ENCODE measurements around the gene SELENOH.
"Not testable (repeated sequence)": the region's sequence is repeated elsewhere in the genome, so short reads cannot be mapped to it uniquely, and the experiment has no call there.

Gene SELENOH

GRCh38 chr11:57704932-57705331, 36.4 kb upstream of the SELENOH start:
- TF ChIP-seq OSR2 (tag by site-specific recombination; IDR thresholded peaks at IDR 0.05), result no peak
- TF ChIP-seq TRIM28 (IDR thresholded peaks at IDR 0.05; ENCODE audit: borderline replicate concordance, low read length), result no peak
- no peak for TF ChIP-seq ZNF488 (tag by site-specific recombination; IDR thresholded peaks at IDR 0.05)
- TF ChIP-seq ZNF404 (tag by site-specific recombination; IDR thresholded peaks at IDR 0.05), result no peak
- no peaks in the 10 kb centered on the region for H3K4me1 ChIP-seq (ENCODE audit: control insufficient read depth, insufficient read depth, low read length)
- H3K9me3 ChIP-seq (ENCODE audit: control insufficient read depth, insufficient read depth, low read depth, low read length), result no peaks in the 10 kb centered on the region
- H3K27ac ChIP-seq (ENCODE audit: extremely low read depth, low read depth, low read length), result no peak overlapping the region
- ChIA-PET CTCF (no interaction called here), POLR2A (no interaction called here)
- H3K4me3 ChIP-seq (ENCODE audit: low read depth, low read length), result no peak overlapping the region
- H3K36me3 ChIP-seq (ENCODE audit: control insufficient read depth in 2 of 2, insufficient read depth in 1 of 2, low read length in 2 of 2), result peaks cover 8 to 59% of the 10 kb centered on the region in 2 experiments; a peak in 2 of 3 replicates

- H3K36me3 ChIP-seq (ENCODE audit: control insufficient read depth in 2 of 2, insufficient read depth in 1 of 2, low read length in 2 of 2), result peaks cover 8 to 60% of the 10 kb centered on the region in 2 experiments; a peak in 2 of 3 replicates
- POLR2A ChIA-PET; H3K4me3 ChIP-seq (ENCODE audit: low read depth, low read length); H3K4me1 ChIP-seq (ENCODE audit: control insufficient read depth, insufficient read depth, low read length); CTCF ChIA-PET; H3K27ac ChIP-seq (ENCODE audit: extremely low read depth, low read depth, low read length); H3K9me3 ChIP-seq (ENCODE audit: control insufficient read depth, insufficient read depth, low read depth, low read length): not testable (repeated sequence)
Measured at GRCh38 chr11:57705432-57705831, 35.9 kb upstream of the SELENOH start.

GRCh38 chr11:57709802-57710367, 31.4 kb upstream of the SELENOH start:
- POLR2A ChIA-PET, result interaction anchor here (0.6 kb wide), 1 partner anchor 92 kb away, joined by 3 read pairs; no protein-coding TSS in a partner anchor
- TF ChIP-seq ZNF677 (tag by site-specific recombination; IDR thresholded peaks at IDR 0.05), result no peak
- TF ChIP-seq ZNF148 (tag by site-specific recombination; IDR thresholded peaks at IDR 0.05; ENCODE audit: borderline replicate concordance), result no peak
- no peak for TF ChIP-seq ZNF76 (tag by site-specific recombination; IDR thresholded peaks at IDR 0.05; ENCODE audit: borderline replicate concordance, low read depth)
- no peak for TF ChIP-seq ZNF521 (tag by site-specific recombination; IDR thresholded peaks at IDR 0.05)
- no peak for TF ChIP-seq ZNF654 (tag by site-specific recombination; IDR thresholded peaks at IDR 0.05; ENCODE audit: low read depth)
- no peak for TF ChIP-seq ZNF549 (tag by site-specific recombination; IDR thresholded peaks at IDR 0.05)
- TF ChIP-seq ZNF626 (tag by site-specific recombination; IDR thresholded peaks at IDR 0.05), result no peak
- TF ChIP-seq ZNF629 (tag by site-specific recombination; IDR thresholded peaks at IDR 0.05), result no peak
- TF ChIP-seq ZNF221 (tag by site-specific recombination; IDR thresholded peaks at IDR 0.05; ENCODE audit: borderline replicate concordance), result no peak
- no peak for TF ChIP-seq ZNF624 (tag by site-specific recombination; IDR thresholded peaks at IDR 0.05)
- TF ChIP-seq KLF1 (tag by site-specific recombination; IDR thresholded peaks at IDR 0.05), result no peak
- TF ChIP-seq ZXDB (tag by site-specific recombination; IDR thresholded peaks at IDR 0.05), result no peak
- TF ChIP-seq ZNF266 (tag by site-specific recombination; IDR thresholded peaks at IDR 0.05; ENCODE audit: low read depth), result no peak
- no peak for TF ChIP-seq ZNF366 (tag by site-specific recombination; conservative IDR thresholded peaks at IDR 0.05)
- TF ChIP-seq ZNF514 (tag by site-specific recombination; IDR thresholded peaks at IDR 0.05), result no peak
- TF ChIP-seq ZSCAN18 (tag by site-specific recombination; IDR thresholded peaks at IDR 0.05), result no peak
- TF ChIP-seq ZNF350 (tag by site-specific recombination; IDR thresholded peaks at IDR 0.05), result no peak
- no peak for TF ChIP-seq ZNF610 (tag by site-specific recombination; IDR thresholded peaks at IDR 0.05; ENCODE audit: borderline replicate concordance)
- CTCF ChIA-PET, result interaction anchor here (0.5 to 1.2 kb wide), 5 partner anchors 50 to 302 kb away, joined by 3 to 7 read pairs (median 5); no protein-coding TSS in a partner anchor

More at GRCh38 chr11:57709802-57710367, 31.4 kb upstream of the SELENOH start:
- Histone ChIP-seq H3K4me3 (ENCODE audit: low read depth, low read length) (no peak overlapping the region), H3K9me3 (ENCODE audit: control insufficient read depth, insufficient read depth, low read depth, low read length) (no peaks in the 10 kb centered on the region), H3K36me3 (ENCODE audit: control insufficient read depth in 2 of 2, insufficient read depth in 1 of 2, low read length in 2 of 2) (peaks cover 0 to 33% of the 10 kb centered on the region in 2 experiments; a peak in 2 of 3 replicates), H3K27ac (ENCODE audit: extremely low read depth, low read depth, low read length) (no peak overlapping the region), H3K4me1 (ENCODE audit: control insufficient read depth, insufficient read depth, low read length) (no peaks in the 10 kb centered on the region)

Measured in HEK293 (cell line).